Activated gamma-delta T cell treated with anti-CD3 and anti-CD28 coated beads, Interleukin-2, amount 50 U/mL, for 16 hours (primary cell): Measurements from ENCODE around the gene LIAS.
"Not testable (repeated sequence)": the region's sequence is repeated elsewhere in the genome, so short reads cannot be mapped to it uniquely, and the experiment has no call there.

Experiments used
- DNase-seq: peaks from one replicate; pipeline ENCODE4 v3.0.0-alpha.2; 2020; ENCODE audit warnings: low read depth

LIAS gene

DNA sequence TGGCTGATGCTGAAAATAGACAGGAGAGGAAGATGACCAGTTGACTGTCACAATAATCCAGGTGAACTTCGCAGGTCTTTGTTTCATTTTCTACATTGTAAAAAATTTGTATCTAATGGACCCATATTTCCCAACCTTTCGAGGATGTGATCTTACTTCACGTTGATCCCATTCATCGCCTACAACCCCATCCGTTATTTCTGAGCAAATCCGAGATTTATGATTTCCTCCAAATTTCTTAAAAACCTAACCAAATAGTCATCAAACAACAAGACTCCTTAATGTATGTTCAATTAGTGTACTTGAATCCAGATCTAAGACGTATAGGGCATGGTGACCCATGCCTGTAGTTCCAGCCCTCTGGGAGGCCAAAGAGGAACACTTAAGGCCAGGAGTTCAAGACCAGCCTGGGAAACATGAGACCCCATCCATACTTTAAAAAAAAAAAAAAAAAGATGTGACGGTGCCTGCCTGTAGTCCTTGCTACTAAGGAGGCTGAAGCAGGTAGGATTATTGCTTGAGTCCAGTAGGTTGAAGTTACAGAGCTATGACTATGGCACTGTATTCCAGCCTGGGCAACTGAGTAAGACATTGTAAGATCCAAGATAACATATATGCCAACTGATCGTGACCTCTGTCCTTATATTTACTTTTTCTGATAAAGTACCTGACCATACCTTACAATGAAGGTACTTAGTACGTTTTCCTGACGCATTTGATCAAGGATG lies 5.8 kb upstream of the LIAS start:
- no peak for DNase-seq

DNA sequence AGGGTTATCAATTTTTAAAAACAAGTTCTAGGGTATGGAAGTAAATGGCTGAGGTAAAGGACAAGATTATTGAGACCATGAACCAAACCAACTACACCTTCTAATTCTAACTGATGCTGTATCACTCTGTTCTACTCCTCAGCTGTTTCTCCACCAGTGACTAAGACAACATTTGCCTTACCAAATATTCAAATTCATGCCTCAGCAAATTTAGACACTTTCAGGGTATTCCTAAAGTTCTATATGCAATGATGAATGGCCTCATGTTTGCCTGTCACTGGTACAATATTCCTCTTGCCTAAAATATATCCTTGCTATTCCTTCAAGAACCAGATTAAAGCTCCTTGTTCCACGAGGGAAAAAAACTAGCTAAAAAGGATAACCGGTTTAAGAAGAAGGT lies 5.1 kb upstream of the LIAS start:
- DNase-seq, result no peak

DNA sequence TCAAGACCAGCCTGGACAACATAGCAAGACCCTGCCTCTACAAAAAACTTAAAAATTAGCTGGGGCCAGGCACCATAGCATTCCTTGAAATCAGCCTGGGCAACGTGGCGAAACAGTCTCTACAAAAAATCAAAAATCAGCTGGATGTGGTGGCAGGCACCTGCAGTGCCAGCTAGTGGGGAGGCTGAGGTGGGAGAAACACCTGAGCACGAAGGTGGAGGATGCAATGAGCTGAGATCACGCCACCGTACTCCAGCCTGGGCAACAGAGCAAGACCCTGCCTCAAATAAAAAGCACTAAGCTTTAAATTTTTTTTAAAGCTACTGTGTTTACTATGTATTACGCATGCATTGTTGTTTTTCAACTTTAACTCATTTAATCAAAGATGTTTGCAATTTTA lies 3.4 kb upstream of the LIAS start:
- no peak for DNase-seq

DNA sequence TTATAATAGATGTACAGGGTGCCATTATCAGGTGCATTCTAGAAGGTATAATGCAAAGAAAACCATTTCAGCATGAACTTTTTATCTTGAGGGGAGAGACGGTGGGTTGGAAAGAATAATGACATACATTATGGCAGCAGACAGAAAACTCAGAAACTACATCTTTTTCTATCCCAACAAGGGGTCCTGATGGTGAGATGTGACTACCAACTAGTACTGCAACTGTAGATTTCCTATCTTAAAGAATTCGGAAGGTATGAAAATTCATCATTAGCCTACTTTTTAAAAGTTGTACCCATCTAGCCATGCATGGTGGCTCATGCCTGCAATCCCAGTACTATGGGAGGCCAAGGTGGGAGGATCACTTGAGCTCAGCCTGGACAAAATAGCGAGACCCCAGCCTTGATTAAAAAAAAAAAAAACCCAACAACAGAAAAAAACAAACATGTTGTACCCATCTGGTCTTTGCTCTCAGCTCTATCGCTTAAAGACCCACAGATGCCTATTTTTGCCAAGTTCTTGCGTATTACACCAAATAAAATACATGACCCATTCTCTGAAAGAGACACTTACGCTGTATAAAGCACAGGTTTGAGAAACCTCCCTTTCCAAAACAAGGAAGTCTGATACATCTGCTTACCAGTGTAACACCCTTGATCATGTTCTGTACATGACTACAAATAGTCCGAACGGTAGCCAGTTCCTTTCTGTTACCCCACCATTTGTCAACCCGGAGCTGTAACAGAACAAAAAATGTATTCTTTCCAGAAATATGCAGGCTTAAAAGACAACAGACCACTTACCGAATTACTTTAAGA lies 1.7 kb upstream of the LIAS start:
- DNase-seq, result no peak

DNA sequence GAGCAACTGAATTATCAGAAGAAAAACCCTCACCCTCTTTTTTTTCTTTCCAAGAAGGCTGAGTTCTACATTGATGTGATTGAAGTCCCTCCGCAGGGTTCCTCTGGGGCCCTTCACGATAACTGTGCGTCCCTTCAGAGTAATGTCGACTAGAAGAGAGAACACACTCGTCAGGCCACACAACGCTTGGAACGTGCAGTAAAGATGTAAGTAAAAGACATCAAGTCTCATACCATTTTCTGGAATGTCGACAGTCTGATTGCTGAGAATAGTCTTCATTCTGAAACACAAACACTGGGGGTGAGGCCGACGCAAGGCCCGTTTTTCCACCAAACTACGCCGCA lies 723 bp upstream of the LIAS start:
- DNase-seq, result not testable (repeated sequence)

DNA sequence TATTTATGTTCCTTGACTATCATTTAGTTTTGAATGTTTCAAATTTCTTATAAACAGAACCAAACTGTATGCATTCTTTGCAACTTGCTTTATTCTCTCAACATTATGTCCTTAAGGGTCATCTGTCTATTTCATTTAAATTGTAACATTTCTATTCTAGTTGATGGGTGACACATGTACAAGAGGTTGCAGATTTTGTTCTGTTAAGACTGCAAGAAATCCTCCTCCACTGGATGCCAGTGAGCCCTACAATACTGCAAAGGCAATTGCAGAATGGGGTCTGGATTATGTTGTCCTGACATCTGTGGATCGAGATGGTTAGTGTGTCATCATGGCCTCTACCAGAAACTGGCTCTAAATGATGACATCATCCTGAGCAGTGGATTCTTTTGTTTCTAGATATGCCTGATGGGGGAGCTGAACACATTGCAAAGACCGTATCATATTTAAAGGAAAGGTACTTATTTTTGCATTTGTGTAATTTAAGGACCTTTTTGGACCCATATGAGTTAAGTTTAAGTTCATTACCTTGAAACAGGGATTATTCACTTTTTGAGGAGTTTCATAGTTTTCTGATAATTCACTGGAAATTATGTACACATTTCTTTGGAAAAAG lies 6.1 kb downstream of the LIAS start:
- DNase-seq, result no peak

DNA sequence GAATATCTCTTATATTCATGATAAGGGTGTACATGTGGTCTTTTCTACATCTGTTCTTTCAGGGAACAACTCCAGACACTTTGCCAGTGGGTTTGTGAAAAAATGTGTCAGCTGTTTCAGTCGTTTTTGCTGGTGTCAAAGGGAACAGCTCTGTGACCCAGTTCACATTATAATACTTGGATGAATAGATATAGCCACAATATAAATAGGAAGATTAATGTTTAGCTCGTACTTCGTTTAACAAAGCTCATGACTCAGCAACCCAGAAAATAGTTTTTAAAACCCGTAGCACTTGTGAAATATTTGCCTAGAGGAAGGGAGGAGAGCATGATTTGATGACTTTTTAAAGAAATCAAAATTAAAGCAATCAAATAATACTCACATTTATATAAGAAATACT lies 7.9 kb downstream of the LIAS start:
- DNase-seq, result no peak

DNA sequence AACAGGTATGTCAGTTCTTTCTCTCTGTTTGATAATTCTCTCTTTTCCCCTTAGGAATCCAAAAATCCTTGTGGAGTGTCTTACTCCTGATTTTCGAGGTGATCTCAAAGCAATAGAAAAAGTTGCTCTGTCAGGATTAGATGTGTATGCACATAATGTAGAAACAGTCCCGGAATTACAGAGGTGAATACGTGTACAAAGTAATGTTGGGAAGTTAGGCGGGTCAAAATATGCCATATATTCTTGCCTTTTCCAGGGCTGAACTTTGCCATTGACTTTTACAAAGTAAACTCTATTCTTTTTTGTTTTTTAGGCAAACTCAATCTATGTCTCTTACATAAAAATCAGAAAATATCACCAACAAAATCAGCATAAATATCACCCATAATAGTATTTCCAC lies 8.6 kb downstream of the LIAS start:
- DNase-seq, result no peak

DNA sequence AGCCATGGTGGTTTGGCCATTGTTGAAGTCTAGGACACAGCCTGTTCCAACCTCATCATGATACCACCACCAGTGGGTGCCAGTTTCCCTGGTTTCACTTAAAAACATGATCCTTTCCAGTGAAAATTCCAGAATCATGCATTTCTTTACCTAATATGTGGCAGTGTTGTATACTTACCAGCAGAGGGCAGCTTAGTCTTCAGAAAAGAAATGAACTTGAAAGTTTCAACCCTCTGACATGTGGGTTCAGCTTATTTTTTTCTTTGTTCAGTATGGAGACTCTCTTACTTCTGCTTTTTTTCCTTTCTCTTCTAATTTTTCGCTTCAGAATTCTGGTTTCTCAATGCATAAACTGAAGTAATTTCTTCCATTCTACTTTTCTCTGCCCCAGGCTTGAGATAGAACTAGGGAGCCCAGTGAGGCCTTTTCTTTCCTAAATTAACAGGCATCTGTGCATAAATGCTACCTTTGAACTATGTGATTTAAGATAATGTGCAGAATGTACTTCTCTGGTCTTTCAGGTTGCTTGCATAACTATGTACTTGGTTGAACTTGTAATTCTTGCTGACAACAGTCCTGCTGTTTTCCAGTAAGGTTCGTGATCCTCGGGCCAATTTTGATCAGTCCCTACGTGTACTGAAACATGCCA lies 10.7 kb downstream of the LIAS start:
- DNase-seq, result no peak

DNA sequence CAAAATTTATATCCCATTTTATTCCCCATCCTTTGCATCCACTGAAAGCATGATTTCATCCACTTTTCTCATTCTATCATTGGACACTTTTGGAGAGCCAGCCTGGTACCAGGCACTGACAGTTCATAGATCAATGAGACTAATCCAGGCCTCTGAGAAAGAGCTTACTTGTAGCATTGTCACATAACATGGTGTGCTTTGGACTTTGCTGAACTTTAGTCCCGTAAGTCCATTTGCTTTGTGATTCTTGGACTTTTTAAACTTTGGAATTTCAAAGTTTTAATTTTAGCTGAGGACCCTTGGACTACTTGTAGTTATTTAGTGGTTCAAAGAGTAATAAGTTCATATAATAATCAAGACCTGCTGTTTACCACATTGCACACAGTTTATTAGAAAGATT lies 11.5 kb downstream of the LIAS start:
- no peak for DNase-seq

DNA sequence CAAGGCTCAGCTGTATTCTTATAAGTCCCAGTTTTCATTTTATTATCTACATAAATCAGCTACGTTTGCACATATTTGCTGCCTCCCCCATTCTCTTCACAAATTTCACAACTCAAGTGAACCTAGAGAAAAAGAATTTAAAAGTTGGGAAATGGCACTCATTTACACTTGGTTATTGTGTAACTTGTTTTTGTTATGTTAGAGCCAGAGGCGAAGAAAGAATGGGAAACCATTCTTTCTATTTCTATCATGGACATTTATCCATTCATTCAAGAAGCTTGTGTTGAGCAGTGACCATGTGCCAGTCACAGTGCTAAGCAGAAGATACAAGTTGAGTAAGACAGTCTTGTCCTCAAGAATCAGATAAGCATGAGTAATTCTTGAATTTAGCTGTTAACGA lies 13.5 kb downstream of the LIAS start:
- DNase-seq, result no peak

DNA sequence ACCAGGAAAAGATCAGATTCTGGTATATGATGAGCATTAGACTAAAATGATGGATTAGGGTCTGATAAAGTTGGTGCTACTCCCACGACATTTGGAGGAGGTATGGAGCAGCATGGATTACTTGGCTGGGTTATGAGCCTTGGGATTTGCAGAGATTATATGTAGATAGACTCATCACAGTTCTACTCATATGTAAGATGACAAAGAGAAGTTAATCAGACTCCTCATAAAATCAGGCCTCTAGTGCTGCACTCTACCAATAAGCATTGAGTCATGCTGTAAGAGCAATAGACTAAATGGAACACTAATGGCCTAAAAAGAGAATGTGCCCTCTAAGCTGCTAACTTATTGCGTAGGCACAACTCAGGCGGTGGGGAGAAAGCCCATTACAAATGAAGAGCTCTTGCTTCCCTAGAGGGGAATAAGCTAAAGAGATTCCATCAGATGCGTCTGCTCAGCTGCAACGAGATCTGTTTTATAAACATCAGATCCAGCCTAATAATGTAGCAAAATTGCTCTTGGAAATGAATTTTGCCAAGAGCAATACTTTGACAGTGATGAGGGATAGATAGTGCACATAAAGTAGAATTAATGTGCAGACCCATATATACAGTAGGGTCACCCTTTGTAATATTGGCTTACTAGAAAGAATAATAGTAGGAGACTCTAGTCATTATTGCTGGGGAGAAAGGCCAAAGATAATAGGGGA lies 17.5 kb downstream of the LIAS start:
- DNase-seq, result no peak

DNA sequence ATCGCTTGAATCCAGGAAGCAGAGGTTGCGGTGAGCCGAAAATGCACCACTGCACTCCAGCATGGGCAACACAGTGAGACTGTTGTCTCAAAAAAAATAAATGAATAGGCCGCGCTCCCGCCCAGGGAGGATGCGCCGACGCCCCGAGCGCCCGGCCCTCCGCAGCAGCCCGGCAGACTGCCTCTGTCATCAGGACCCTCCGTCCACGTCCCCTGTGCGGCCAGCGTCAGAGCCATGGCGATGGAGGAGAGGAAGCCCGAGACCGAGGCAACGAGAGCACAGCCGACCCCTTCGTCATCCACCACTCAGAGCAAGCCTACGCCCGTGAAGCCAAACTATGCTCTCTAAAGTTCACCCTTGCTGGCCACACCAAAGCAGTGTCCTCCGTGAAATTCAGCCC lies 21.4 kb downstream of the LIAS start:
- no peak for DNase-seq

DNA sequence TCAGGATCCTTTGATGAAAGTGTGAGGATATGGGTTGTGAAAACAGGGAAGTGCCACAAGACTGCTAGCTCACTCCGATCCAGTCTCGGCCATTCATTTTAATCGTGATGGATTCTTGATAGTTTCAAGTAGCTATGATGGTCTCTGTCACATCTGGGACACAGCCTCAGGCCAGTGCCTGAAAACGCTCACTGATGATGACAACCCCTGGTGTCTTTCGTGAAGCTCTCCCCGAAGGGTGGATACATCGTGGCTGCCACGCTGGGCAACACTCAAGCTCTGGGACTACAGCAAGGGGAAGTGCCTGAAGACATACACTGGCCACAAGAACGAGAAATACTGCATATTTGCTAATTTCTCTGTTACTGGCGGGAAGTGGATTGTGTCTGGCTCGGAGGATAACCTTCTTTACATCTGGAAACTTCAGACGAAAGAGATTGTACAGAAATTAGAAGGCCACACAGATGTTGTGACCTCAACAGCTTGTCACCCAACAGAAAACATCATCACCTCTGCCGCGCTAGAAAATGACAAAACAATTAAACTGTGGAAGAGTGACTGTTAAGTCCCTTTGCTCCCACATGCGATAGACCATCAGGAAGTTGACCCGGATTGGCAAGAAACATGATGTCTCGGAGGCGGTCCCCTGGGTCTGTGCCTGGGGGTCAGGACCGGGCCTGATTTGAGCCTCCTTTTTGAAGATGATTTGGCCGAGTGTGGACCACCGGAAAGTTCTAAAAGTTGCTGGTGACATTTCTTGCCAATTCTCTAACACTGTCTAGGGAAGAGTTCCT lies 22.2 kb downstream of the LIAS start:
- no peak for DNase-seq

DNA sequence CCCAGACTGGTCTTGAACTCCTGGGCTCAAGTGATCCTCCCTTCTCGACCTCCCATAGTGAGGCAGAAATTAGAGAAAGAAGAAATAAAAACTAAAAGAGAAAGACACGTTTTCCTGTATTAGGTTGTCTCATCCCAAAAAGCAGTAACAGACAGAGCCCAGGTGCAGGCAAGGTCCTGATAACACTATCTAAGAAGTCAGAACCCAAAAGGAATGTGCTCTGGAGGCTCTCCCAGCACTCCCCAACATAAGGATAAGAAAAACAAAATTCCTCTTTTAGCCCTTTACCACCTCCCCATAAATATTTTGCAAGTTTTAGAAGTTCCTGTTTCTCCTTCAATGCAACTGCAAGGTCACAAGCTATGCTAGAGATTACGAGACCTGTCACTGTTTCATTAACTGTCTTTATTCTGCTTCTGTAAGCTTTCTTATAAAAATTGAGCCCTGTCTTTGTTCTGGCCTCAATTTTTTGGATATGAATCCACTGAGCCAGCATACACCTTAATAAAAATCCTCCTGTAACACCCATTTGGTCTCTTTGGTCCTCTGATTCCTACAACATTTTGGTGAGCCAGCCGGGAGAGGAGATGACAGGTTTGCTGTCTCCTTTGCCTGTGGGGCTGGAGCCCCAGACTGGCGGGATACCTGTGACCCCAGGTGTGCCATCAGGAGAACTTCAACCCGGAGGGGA lies 25.9 kb downstream of the LIAS start:
- no peak for DNase-seq

DNA sequence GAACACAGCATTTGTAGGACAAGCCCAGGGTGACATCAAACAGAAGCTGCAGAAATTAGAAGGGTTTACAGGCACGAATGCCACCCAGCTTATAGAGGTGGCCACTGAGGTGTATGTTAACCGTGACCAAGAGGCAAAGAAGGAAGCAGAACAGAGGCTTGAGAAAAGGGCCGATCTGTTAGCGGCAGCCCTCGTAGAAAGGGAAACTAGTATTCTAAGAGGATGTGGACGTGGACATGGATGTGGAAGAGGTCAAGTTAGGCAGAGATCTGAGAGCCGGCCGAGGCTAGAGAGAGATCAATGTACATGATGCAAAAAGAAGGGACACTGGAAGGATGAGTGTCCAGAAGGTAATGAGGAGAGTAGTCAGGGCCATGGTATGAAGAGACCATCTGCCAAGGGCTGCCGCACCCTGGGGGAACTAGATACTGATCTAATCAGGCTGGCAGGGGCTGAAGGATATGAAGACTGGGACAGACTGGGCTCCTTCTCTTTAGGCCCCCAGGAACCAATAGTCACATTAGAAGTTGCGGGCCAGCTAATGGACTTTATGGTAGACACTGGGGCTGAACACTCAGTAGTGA lies 27.5 kb downstream of the LIAS start:
- DNase-seq, result no peak

DNA sequence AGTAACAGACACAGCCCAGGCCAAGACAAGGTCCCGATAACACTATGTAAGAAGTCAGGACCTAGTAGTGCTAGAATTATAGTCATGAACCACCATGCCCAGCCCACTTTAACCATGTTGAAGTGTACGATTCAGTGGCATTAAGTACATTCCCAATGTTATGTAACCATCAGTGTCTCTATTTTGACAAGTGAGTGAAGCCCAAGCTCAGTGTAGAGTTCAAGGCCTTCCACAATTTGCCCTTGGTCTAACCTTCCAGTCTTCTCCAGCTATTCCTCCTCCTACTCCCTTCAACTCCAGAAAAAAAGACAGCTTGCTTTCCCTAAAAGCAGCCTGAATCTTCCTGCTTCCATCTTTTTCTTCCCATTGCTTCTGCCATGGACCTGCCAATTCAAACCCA lies 31.5 kb downstream of the LIAS start:
- no peak for DNase-seq

DNA sequence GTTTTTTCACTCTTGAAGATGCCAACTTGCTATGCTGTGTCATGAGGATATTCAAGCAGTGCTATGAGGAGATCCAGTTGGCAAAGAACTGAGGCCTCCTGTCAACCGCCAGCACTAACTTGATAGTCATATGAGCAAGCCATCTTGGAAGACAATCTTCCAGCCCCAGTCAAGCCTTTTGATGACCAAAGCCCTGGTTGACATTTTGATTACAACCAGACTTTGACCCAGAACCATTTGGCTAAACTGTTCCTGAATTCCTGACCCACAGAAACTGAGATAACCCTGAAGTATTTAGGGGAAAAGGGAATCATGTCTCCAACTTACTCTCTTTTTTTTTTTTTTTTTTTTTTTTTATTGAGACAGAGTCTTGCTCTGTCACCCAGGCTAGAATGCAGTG lies 35.5 kb downstream of the LIAS start:
- no peak for DNase-seq

DNA sequence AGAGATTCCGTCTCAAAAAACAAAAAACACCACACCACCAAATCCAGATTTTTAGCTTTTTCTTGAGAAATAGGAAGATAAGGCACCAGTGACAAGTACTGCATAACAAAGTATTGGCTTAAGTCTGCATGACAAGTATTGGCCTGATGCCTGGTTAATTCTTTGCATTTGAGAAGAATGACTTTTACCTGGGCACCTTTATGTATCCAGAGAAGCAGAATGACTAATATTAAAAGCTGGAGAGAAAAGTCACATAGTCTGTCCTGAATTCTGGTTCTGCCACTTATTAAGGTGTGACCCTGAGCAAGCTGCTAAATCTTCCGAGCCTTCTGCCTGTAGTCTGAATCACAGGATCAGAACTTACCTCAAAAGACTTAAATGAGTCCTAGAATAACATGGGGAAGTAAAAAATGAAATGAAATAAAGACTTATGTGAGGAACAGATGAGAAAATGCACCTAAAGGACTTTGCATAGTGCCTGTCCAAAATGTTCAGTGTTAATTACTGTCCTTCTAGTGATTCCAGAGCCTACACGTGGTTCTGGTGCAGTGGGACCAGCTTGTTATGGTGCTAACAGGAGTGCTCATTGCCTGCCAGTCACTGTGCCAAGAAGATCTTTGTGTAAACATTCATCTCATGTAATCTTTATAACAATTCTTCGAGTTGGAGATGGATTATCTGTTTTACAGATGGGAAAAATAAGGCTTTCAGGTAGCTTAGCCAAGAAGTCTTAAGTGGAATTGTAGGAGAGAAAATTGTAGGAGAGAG lies 36.8 kb downstream of the LIAS start:
- DNase-seq, result no peak
